ENCODE data around the gene AMT.
A peak's percentile ranks its signal among the peaks of the same experiment; 100 is the strongest.

Gene AMT

DNA sequence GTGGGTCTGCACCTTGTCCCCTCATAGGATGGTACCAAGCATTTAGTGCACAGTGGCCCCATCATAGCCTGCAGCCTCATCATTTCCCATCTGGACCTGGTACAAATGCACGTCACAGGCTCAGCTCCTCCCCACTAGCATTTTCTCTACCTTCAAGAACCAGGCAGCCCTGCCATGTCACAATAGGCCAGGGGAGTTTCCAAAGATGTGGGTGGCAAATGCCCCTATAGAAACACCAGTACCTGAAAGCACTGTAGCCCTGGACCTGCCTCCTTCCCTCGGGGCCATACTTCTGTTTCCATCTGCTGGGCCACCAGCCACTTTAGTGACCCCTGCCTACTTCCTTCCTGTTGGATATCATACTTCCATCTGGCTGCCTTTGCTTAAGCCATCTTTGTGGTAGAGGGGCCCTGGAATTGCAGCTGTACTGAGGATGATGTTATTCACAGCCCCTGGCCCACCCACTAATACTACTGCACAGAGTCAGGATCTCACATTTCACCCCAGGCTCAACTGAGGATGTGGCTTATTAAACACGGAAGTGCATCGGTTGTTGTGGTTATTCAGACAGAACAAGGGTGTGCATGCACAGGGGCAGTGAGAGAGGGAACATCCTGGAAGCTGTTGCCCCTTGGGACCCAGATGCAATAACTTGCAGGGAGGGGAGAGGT lies 6.2 kb downstream of the AMT start:
- ChIA-PET POLR2A (interaction anchor here (1.5 kb wide), 1 partner anchor 13 kb away, joined by 5 read pairs; the partner anchor contains the start of gene NICN1), CTCF (interaction anchor here (0.8 kb wide), 1 partner anchor 76 kb away, joined by 3 read pairs; the partner anchor contains the start of gene USP4)
- no peak for DNase-seq (ENCODE audit: low read depth, low spot score)
- TF ChIP-seq CTCF (IDR thresholded peaks at IDR 0.05; ENCODE audit: insufficient read depth, low read length, missing control alignments) = no peak
- no peak overlapping the region for H3K4me3 ChIP-seq (ENCODE audit: low read depth, low read length)

GRCh38 chr3:49414753-49415152 lies 7.5 kb downstream of the AMT start:
- no peak for TF ChIP-seq CTCF (IDR thresholded peaks at IDR 0.05; ENCODE audit: insufficient read depth, low read length, missing control alignments)
- no peak for DNase-seq (ENCODE audit: low read depth, low spot score)
- H3K4me3 ChIP-seq (ENCODE audit: low read depth, low read length) = no peak overlapping the region
- CTCF ChIA-PET = no interaction called here
- POLR2A ChIA-PET = no interaction called here

DNA sequence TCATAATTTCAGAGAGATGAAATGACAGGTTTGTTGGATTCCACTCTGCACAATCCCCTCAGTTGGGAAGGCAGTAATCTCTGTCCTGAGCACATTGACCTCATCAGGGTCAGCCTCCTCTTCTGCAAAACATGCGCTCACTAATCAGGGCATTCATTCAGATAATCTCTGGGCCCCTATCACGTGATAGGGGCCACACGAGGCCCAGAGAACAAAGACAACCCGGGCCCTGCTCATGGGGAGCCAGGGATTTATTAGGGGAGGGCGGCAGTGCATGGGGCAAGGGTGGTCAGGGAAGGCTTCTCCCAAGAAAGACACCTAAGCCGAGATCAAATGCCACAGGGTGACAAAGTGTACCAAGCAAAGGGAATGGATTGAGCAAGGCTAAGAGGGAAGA lies 8.9 kb downstream of the AMT start:
- no peak for TF ChIP-seq CTCF (IDR thresholded peaks at IDR 0.05; ENCODE audit: insufficient read depth, low read length, missing control alignments)
- CTCF ChIA-PET = interaction anchor here (0.9 kb wide), 1 partner anchor 73 kb away, joined by 3 read pairs; the partner anchor contains the start of gene USP4
- POLR2A ChIA-PET = interaction anchor here (1.1 to 2.5 kb wide), 3 partner anchors 8 to 74 kb away, joined by 4 to 22 read pairs (median 16); partner anchors contain the start of gene USP4
- H3K4me3 ChIP-seq (ENCODE audit: low read depth, low read length) = peak overlapping the region; percentile 96
- DNase-seq (ENCODE audit: low read depth, low spot score) = no peak

DNA sequence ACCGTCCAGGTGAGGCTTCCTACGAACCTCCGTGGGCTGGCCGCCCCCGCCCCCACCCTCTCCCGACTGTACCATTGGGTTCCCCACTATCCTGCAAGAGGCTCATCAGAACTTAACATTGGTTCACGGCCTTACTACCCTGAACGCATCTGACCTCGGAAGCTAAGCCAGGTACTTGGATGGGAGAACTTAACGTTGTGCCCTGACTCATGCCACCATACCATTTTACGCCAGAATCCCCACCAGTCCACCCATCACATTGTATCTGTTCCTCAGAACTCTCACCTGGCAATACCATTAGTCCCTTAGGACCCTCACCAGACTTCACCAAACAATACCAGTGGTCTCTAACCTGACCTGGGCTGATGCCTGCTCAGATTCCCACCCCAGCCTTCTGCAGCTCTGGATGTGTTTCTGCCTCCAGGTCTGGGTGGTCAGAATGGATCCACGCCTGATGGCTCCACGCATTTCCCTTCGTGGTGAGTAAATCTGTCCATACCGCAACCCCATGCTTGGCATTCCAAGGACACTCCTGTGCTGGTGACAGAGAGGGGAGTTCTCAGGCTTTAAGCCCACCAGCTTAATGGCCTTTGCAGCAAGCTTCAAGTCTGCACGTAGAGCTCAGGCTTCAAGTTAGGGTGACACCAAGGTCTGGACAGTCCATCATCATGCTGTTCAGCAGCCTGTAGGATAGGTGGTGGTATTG lies 9.5 kb downstream of the AMT start:
- TF ChIP-seq CTCF (IDR thresholded peaks at IDR 0.05; ENCODE audit: insufficient read depth, low read length, missing control alignments) = no peak
- peak overlapping the region; percentile 96 for H3K4me3 ChIP-seq (ENCODE audit: low read depth, low read length)
- DNase-seq (ENCODE audit: low read depth, low spot score) = no peak
- ChIA-PET POLR2A (interaction anchor here (0.6 to 2.5 kb wide), 9 partner anchors 8 to 305 kb away, joined by 4 to 22 read pairs (median 7); partner anchors contain the start of genes GPX1, NICN1 and USP4), CTCF (interaction anchor here (0.9 kb wide), 1 partner anchor 72 kb away, joined by 3 read pairs; the partner anchor contains the start of gene USP4)

GRCh38 chr3:49411968-49412631 lies 10.2 kb downstream of the AMT start, which contains the start of the genes RHOA and TCTA:
Gene RHOA (minus strand): TSS chr3:49411976. CDS start chr3:49375589, 36,387 bp downstream.
Gene TCTA (plus strand): TSS chr3:49412423. CDS start chr3:49412427, 4 bp downstream.
- DNase-seq (ENCODE audit: low read depth, low spot score) = peak; percentile 99
- H3K4me3 ChIP-seq (ENCODE audit: low read depth, low read length) = peak within 1 kb of the TSS; percentile 96
- POLR2A ChIA-PET = interaction anchor here (0.5 to 2.5 kb wide), 19 partner anchors 9 to 304 kb away, joined by 3 to 22 read pairs (median 4); partner anchors contain the start of genes AMT, DAG1, GPX1 and NICN1
- CTCF ChIA-PET = interaction anchor here (0.9 to 1.6 kb wide), 2 partner anchors 72 kb away, joined by 3 to 6 read pairs; partner anchors contain the start of gene USP4
- TF ChIP-seq CTCF (IDR thresholded peaks at IDR 0.05; ENCODE audit: insufficient read depth, low read length, missing control alignments) = no peak

Data from AG04449 (cell line).